GM12878 (cell line): ENCODE data around the gene UVRAG. TPM values are rescaled to one million over a fixed set of nuclear protein-coding genes. Genes with fewer than 3 reads are reported as not detected.

Experiments
- ATAC-seq: fragments of 200-7000 bp; cut with Tn5 transposase; 3 replicates; pipeline ENCODE4 v1.9.1; 2020; ENCODE audit warnings: mild to moderate bottlenecking, moderate library complexity
- BruUV-seq: library from RNA; stranded (reverse); fragments of 400-500 nt; replicated peaks from 2 replicates; lab custom pipeline; 2021; lab: Mats Ljungman, UMichigan
- CTCF ChIA-PET: fragments of 300-600 bp; sonication (Branson Sonifier 250); formaldehyde crosslinking; extraction: SDS; loops from one replicate; lab custom pipeline; 2021; ENCODE audit warnings: inconsistent platforms; lab: Yijun Ruan, JAX
- POLR2A ChIA-PET: fragments of 350-600 bp; formaldehyde crosslinking; extraction: SDS; loops from one replicate; lab custom pipeline; 2021; ENCODE audit warnings: inconsistent platforms; lab: Charles Lee
- RAD21 ChIA-PET: fragments of 300-600 bp; sonication (Branson Sonifier 250); formaldehyde crosslinking; loops from one replicate; lab custom pipeline; 2023; ENCODE audit warnings: antibody characterized with exemption; ENCODE audit not compliant: unreplicated experiment; lab: Charles Lee
- SMC1A ChIA-PET: fragments of 300-600 bp; sonication (Branson Sonifier 250); formaldehyde crosslinking; loops from one replicate; lab custom pipeline; 2023; ENCODE audit not compliant: unreplicated experiment, uncharacterized antibody; lab: Charles Lee
- DNase-seq: peaks from one replicate; pipeline ENCODE4 v3.0.0-alpha.2; 2011; ENCODE audit warnings: low read depth, low spot score
- FAIRE-seq: peaks from 3 replicates; lab custom pipeline; 2011; peaks lifted over from hg19 to GRCh38; lab: Jason Lieb, UNC
- H2AFZ ChIP-seq: 2 replicates; pipeline ENCODE4 v1.6.0; 2011; ENCODE audit warnings: low read depth, low read length, control low read depth; ENCODE audit not compliant: control insufficient read depth
- H3K27ac ChIP-seq: 2 replicates; pipeline ENCODE4 v1.5.1; 2011; ENCODE audit warnings: control low read depth; ENCODE audit not compliant: control insufficient read depth, insufficient read depth
- H3K27me3 ChIP-seq, 2 experiments: replicated peaks in 1 of 2; 2 replicates each; pipeline versions ENCODE4 v1.6.0 to v1.6.1; 2011; ENCODE audit warnings: low read length in 1 of 2; ENCODE audit not compliant: control insufficient read depth in 2 of 2, insufficient read depth in 2 of 2
- H3K36me3 ChIP-seq, 2 experiments: 2 replicates each; pipeline ENCODE4 v1.5.1; 2011; ENCODE audit warnings: low read length in 1 of 2; ENCODE audit not compliant: control insufficient read depth in 2 of 2, insufficient read depth in 2 of 2
- H3K4me1 ChIP-seq: 2 replicates; pipeline ENCODE4 v1.6.1; 2011; ENCODE audit warnings: mild to moderate bottlenecking, low read length, moderate library complexity, mixed read lengths; ENCODE audit not compliant: control insufficient read depth, insufficient read depth
- H3K4me2 ChIP-seq: 2 replicates; pipeline ENCODE4 v1.6.0; 2011; ENCODE audit warnings: control low read depth; ENCODE audit not compliant: control insufficient read depth, insufficient read depth
- H3K4me3 ChIP-seq: fragments of 200-600 bp; sonication (generic); 2 replicates; pipeline ENCODE4 v1.5.1; 2016
- H3K79me2 ChIP-seq: 2 replicates; pipeline ENCODE4 v1.6.0; 2011; ENCODE audit warnings: low read length; ENCODE audit not compliant: control insufficient read depth, insufficient read depth
- H3K9ac ChIP-seq: 2 replicates; pipeline ENCODE4 v1.8.0; 2011; ENCODE audit warnings: low read length, control low read depth, mixed read lengths; ENCODE audit not compliant: control insufficient read depth, insufficient read depth
- H3K9me3 ChIP-seq: replicated peaks from 3 replicates; pipeline ENCODE4 v1.5.1; 2011; ENCODE audit warnings: mild to moderate bottlenecking, low read length; ENCODE audit not compliant: control insufficient read depth, insufficient read depth
- H4K20me1 ChIP-seq: 2 replicates; pipeline ENCODE4 v1.6.0; 2011; ENCODE audit not compliant: control insufficient read depth, insufficient read depth
- CREB1 ChIP-seq: IDR thresholded peaks from 2 replicates; pipeline ENCODE4 v1.6.1; 2012; ENCODE audit warnings: low read depth, mild to moderate bottlenecking, inconsistent platforms
- ESRRA ChIP-seq: IDR thresholded peaks from 2 replicates; pipeline ENCODE4 v1.6.1; 2012; ENCODE audit warnings: mild to moderate bottlenecking, low read length, improper control_type of control experiment
- REST ChIP-seq: IDR thresholded peaks from 2 replicates; pipeline ENCODE4 v1.6.1; 2012; ENCODE audit warnings: mild to moderate bottlenecking, low read depth, low read length
- SMARCA5 ChIP-seq: fragments of 450-650 bp; IDR thresholded peaks from 2 replicates; pipeline ENCODE4 v1.6.1; 2017; ENCODE audit warnings: mild to moderate bottlenecking
- SPI1 ChIP-seq: IDR thresholded peaks from 2 replicates; pipeline ENCODE4 v1.6.1; 2011; ENCODE audit warnings: low read depth, mild to moderate bottlenecking, low read length, moderate library complexity, borderline replicate concordance; ENCODE audit not compliant: insufficient read depth
- SUZ12 ChIP-seq: fragments of 200-600 bp; sonication (generic); IDR thresholded peaks from one replicate; pipeline ENCODE4 v1.6.1; 2018; ENCODE audit warnings: antibody characterized with exemption, mild to moderate bottlenecking; ENCODE audit not compliant: unreplicated experiment
- TBL1XR1 ChIP-seq: IDR thresholded peaks from 2 replicates; pipeline ENCODE4 v1.6.1; 2012; ENCODE audit warnings: low read depth, low read length, improper control_type of control experiment
- TCF7 ChIP-seq: IDR thresholded peaks from 2 replicates; pipeline ENCODE4 v1.6.1; 2014; ENCODE audit warnings: antibody characterized with exemption, borderline replicate concordance
- ZNF622 ChIP-seq: fragments of 450-650 bp; IDR thresholded peaks from 2 replicates; pipeline ENCODE4 v1.6.1; 2017; ENCODE audit warnings: mild to moderate bottlenecking, inconsistent platforms
- WGBS: methylation state at CpG from one replicate; pipeline ENCODE4 v1.1.6; 2016; ENCODE audit warnings: low lambda C conversion rate; ENCODE audit not compliant: insufficient replicate concordance, insufficient coverage; ENCODE audit errors: missing lambda C conversion rate; 5-methylcytosine and 5-hydroxymethylcytosine counted together
- in situ Hi-C: fragments of 300-500 bp; cut with MboI; formaldehyde crosslinking; loops from 9 replicates; pipeline ENCODE4 v1.14.3; 2018; ENCODE audit warnings: mixed read lengths
- intact Hi-C: fragments of 100-400 bp; cut with micrococcal nuclease; formaldehyde crosslinking; loops from one replicate; pipeline ENCODE4 v1.14.2; 2022; ENCODE audit not compliant: unreplicated experiment
- polyA plus RNA-seq, 11 experiments: library from polyadenylated mRNA; depleted of rRNA in 4 of 11; unstranded in 6 of 11; stranded (reverse) in 5 of 11; fragments of >200 nt; fragmentation: Nextera tagmentation in 4 of 11; fragmentation: Illumina TruSeq in 1 of 11; extraction: Ambion mirVana in 4 of 11; extraction: Trizol in 1 of 11; gene quantifications; 1 replicate in 1 of 11; 2 replicates in 10 of 11; pipeline versions ENCODE4 v1.2.1 to v1.2.3, GENCODE V29; 2011 to 2016; ENCODE audit warnings: inconsistent platforms in 2 of 11, missing spikeins in 2 of 11, low read depth in 1 of 11
- total RNA-seq, 4 experiments: library from RNA; depleted of rRNA in 3 of 4; stranded (reverse); fragments of >200 nt in 3 of 4; fragmentation: Illumina TruSeq in 1 of 4; extraction: Trizol in 1 of 4; gene quantifications; 2 replicates each; pipeline versions ENCODE4 v1.2.1 to v1.2.3, GENCODE V29; 2013 to 2021
- TF ChIP-seq, protein P1 (sequence below): fragments of 450-650 bp; IDR thresholded peaks from 2 replicates; pipeline ENCODE4 v1.6.1; 2018; ENCODE audit warnings: mild to moderate bottlenecking, low read depth, moderate library complexity; ENCODE audit not compliant: partially characterized antibody

Gene UVRAG
- total and polyA plus RNA-seq, 10 of the 15 experiments (the other 5 are each of a cell fraction or from before 2014, with no cell fraction given): 7.0 to 43.4 (median 37.0) TPM

GRCh38 chr11:75780888-75781287 is 34.1 kb upstream of the UVRAG start (continued):
- TF ChIP-seq SMARCA5 (no peak), ZNF622 (no peak)
- TF ChIP-seq, all 136 proteins: peak for 0

GRCh38 chr11:75781296-75781695 is 33.7 kb upstream of the UVRAG start:
- ChIA-PET POLR2A (interaction anchor here (0.8 kb wide), 1 partner anchor 12 kb away, joined by 3 read pairs; no protein-coding TSS in a partner anchor), RAD21 (no interaction called here), SMC1A (no interaction called here), CTCF (interaction anchor here (1.1 kb wide), 1 partner anchor 13 kb away, joined by 3 read pairs; the partner anchor contains the start of gene DGAT2)
- Histone ChIP-seq H3K9me3 (no peaks in the 10 kb centered on the region), H3K9ac (no peak overlapping the region), H3K4me3 (no peak overlapping the region), H3K27me3 (no peaks in the 10 kb centered on the region), H4K20me1 (no peaks in the 10 kb centered on the region), H2AFZ (no peak overlapping the region), H3K79me2 (no peaks in the 10 kb centered on the region), H3K4me1 (peaks cover 6% of the 10 kb centered on the region; the same call in 1 of the 2 replicates), H3K27ac (no peak overlapping the region), H3K36me3 (no peaks in the 10 kb centered on the region; a peak in 2 of 4 replicates), H3K4me2 (no peak overlapping the region)
- no peak for FAIRE-seq
- 90% methylated on average over 7 of the region's 7 CpGs for WGBS
- no TSS peak for BruUV-seq
- no peak for ATAC-seq
- no peak for DNase-seq
- in situ Hi-C loops: no loop called here
- intact Hi-C loops: no loop called here
- TF ChIP-seq SUZ12 (no peak), ESRRA (no peak), REST (no peak), CREB1 (no peak), TCF7 (no peak), SPI1 (no peak), TBL1XR1 (no peak)
- TF ChIP-seq, protein P1, sequence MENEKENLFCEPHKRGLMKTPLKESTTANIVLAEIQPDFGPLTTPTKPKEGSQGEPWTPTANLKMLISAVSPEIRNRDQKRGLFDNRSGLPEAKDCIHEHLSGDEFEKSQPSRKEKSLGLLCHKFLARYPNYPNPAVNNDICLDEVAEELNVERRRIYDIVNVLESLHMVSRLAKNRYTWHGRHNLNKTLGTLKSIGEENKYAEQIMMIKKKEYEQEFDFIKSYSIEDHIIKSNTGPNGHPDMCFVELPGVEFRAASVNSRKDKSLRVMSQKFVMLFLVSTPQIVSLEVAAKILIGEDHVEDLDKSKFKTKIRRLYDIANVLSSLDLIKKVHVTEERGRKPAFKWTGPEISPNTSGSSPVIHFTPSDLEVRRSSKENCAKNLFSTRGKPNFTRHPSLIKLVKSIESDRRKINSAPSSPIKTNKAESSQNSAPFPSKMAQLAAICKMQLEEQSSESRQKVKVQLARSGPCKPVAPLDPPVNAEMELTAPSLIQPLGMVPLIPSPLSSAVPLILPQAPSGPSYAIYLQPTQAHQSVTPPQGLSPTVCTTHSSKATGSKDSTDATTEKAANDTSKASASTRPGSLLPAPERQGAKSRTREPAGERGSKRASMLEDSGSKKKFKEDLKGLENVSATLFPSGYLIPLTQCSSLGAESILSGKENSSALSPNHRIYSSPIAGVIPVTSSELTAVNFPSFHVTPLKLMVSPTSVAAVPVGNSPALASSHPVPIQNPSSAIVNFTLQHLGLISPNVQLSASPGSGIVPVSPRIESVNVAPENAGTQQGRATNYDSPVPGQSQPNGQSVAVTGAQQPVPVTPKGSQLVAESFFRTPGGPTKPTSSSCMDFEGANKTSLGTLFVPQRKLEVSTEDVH: no peak
